GM12891 (cell line): ENCODE measurements around the gene CDH13.

ENCODE experiments used
- POLR2A ChIP-seq: IDR thresholded peaks from 2 replicates; pipeline ENCODE4 v1.6.1; 2011; ENCODE audit warnings: low read depth, low read length, control low read depth
- TAF1 ChIP-seq: IDR thresholded peaks from 2 replicates; pipeline ENCODE4 v1.6.1; 2011; ENCODE audit warnings: low read depth, low read length, control low read depth

GRCh38 chr16:83248735-83249463 lies 622.1 kb downstream of the CDH13 start:
- no peak for TF ChIP-seq TAF1
- no peak for TF ChIP-seq POLR2A
